Measurements from ENCODE around the gene CYGB. TPM values are rescaled to one million over a fixed set of nuclear protein-coding genes. Genes with fewer than 3 reads are reported as not detected.

CYGB gene
- total RNA-seq, 2 donors from 2014 or later = 7.0 to 13.8 TPM

GRCh38 chr17:76557368-76558197 lies 20.1 kb upstream of the CYGB start:
- H3K9me3 ChIP-seq = no peaks in the 10 kb centered on the region
- intact Hi-C loops (cut with DNase I) = loop anchor here (5.0 kb wide), 3 partner anchors 65 to 155 kb away; partner anchors contain the start of gene MXRA7
- no peaks in the 10 kb centered on the region for H3K27me3 ChIP-seq (replicated peaks; ENCODE audit: insufficient read depth)
- DNase-seq (ENCODE audit: low spot score) = peak; percentile 95
- H3K4me3 ChIP-seq = peak overlapping the region; percentile 48 to 61
- H3K27ac ChIP-seq = peak overlapping the region; percentile 84
- no peaks in the 10 kb centered on the region for H3K36me3 ChIP-seq
- TF ChIP-seq POLR2A (IDR thresholded peaks at IDR 0.05) (peak; percentile 77), POLR2AphosphoS5 (IDR thresholded peaks at IDR 0.05) (peak; percentile 95), CTCF (IDR thresholded peaks at IDR 0.05) (peak in 2 of 4 experiments; percentile 67 to 71)
- no peaks in the 10 kb centered on the region for H3K4me1 ChIP-seq (replicated peaks)
- WGBS = under 1% methylated on average over 55 of the region's 55 CpGs

GRCh38 chr17:76556765-76557367 lies 19.4 kb upstream of the CYGB start:
- 39% methylated on average over 30 of the region's 30 CpGs for WGBS
- H3K9me3 ChIP-seq = no peaks in the 10 kb centered on the region
- H3K27ac ChIP-seq = peak overlapping the region; percentile 84
- TF ChIP-seq POLR2A (IDR thresholded peaks at IDR 0.05) (no peak), CTCF (IDR thresholded peaks at IDR 0.05) (no peak)
- DNase-seq (ENCODE audit: low spot score) = no peak
- intact Hi-C loops (cut with DNase I) = loop anchor here (5.0 kb wide), 3 partner anchors 65 to 155 kb away; partner anchors contain the start of gene MXRA7
- H3K36me3 ChIP-seq = no peaks in the 10 kb centered on the region
- H3K27me3 ChIP-seq (replicated peaks; ENCODE audit: insufficient read depth) = no peaks in the 10 kb centered on the region
- no peaks in the 10 kb centered on the region for H3K4me1 ChIP-seq (replicated peaks)
- peak overlapping the region; percentile 48 to 61 for H3K4me3 ChIP-seq

DNA sequence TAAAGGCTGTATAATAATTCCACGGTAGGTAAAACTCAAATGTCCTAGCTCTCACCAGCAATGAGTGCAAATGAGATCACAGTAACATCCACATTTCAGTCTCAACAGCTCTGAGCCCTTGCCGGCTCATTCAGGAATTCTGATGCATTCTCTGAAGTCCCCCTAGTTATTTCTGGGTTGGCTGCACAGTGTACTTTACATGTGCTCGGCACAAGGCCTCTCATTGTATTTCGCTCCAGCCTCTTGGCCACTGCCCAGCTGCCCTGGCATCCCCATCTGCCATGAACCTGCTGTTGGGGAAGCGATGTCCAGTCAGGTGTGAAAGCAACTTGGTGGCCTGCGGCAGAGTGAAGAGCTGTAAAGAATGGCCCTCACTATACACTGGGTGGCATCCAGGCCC lies 16.6 kb upstream of the CYGB start:
- no peak for DNase-seq (ENCODE audit: low spot score)
- Histone ChIP-seq H3K4me1 (replicated peaks) (no peaks in the 10 kb centered on the region), H3K36me3 (no peaks in the 10 kb centered on the region), H3K4me3 (no peak overlapping the region), H3K27ac (no peak overlapping the region), H3K9me3 (no peaks in the 10 kb centered on the region), H3K27me3 (replicated peaks; ENCODE audit: insufficient read depth) (no peaks in the 10 kb centered on the region)
- no peak for TF ChIP-seq POLR2AphosphoS5 (IDR thresholded peaks at IDR 0.05)
- no peak for TF ChIP-seq CTCF (IDR thresholded peaks at IDR 0.05)
- TF ChIP-seq POLR2A (IDR thresholded peaks at IDR 0.05) = no peak
- intact Hi-C loops (cut with DNase I) = no loop called here
- 43% methylated on average over 6 of the region's 6 CpGs for WGBS

GRCh38 chr17:76553178-76553908 lies 15.8 kb upstream of the CYGB start:
- Histone ChIP-seq H3K27ac (no peak overlapping the region), H3K4me1 (replicated peaks) (no peaks in the 10 kb centered on the region), H3K36me3 (no peaks in the 10 kb centered on the region), H3K27me3 (replicated peaks; ENCODE audit: insufficient read depth) (no peaks in the 10 kb centered on the region), H3K9me3 (no peaks in the 10 kb centered on the region), H3K4me3 (no peak overlapping the region)
- no peak for DNase-seq (ENCODE audit: low spot score)
- 90% methylated on average over 8 of the region's 8 CpGs for WGBS
- TF ChIP-seq CTCF (IDR thresholded peaks at IDR 0.05) = no peak
- no peak for TF ChIP-seq POLR2A (IDR thresholded peaks at IDR 0.05)
- no peak for TF ChIP-seq POLR2AphosphoS5 (IDR thresholded peaks at IDR 0.05)
- intact Hi-C loops (cut with DNase I) = no loop called here
